ENCODE measurements around the gene CRABP2. TPM values are rescaled to one million over a fixed set of nuclear protein-coding genes. Genes with fewer than 3 reads are reported as not detected.
A peak's percentile ranks its signal among the peaks of the same experiment; 100 is the strongest.

Gene CRABP2
- total and polyA plus RNA-seq, 10 of the 15 experiments (the other 5 are each of a cell fraction or from before 2014, with no cell fraction given): 0.21 to 1.3 (median 0.41) TPM

- no peak for TF ChIP-seq SMARCA5 (IDR thresholded peaks at IDR 0.05)
- no peak for TF ChIP-seq MEF2A (IDR thresholded peaks at IDR 0.05; ENCODE audit: insufficient read depth, low read depth, low read length)
- TF ChIP-seq LARP7 (IDR thresholded peaks at IDR 0.05): no peak
- peak; percentile 23; the same call in 1 of the 2 replicates for TF ChIP-seq RAD21 (IDR thresholded peaks at IDR 0.05; ENCODE audit: insufficient read depth, low read depth, low read length)
- TF ChIP-seq RAD51 (IDR thresholded peaks at IDR 0.05): no peak
- TF ChIP-seq MTA2 (IDR thresholded peaks at IDR 0.05; ENCODE audit: low read depth): no peak
- peak; percentile 21 to 29 (median 28); a peak in 3 of 6 replicates for TF ChIP-seq CTCF (IDR thresholded peaks at IDR 0.05 in 2 of 3, conservative IDR thresholded peaks at IDR 0.05 in 1 of 3; ENCODE audit: control insufficient read depth in 2 of 3, extremely low read depth in 1 of 3, insufficient read depth in 1 of 3, low read depth in 3 of 3, low read length in 3 of 3)
- no peak for TF ChIP-seq NFYA (IDR thresholded peaks at IDR 0.05; ENCODE audit: borderline replicate concordance, low read depth, low read length)
- peak; percentile 37; the same call in 1 of the 2 replicates for TF ChIP-seq RUNX3 (IDR thresholded peaks at IDR 0.05; ENCODE audit: low read length)
- no peak for TF ChIP-seq ZNF384 (IDR thresholded peaks at IDR 0.05; ENCODE audit: borderline replicate concordance, low read depth, low read length)
- TF ChIP-seq CHD4 (IDR thresholded peaks at IDR 0.05): no peak
- TF ChIP-seq ZBED1 (IDR thresholded peaks at IDR 0.05; ENCODE audit: borderline replicate concordance): no peak
- no peak for TF ChIP-seq TARDBP (IDR thresholded peaks at IDR 0.05; ENCODE audit: borderline replicate concordance)
These were observed 21.1 kb downstream of the CRABP2 start (continued) for GRCh38 chr1:156684227-156684782.

Measured in GM12878 (cell line).